Gastrocnemius medialis (tissue), 4 donors: ENCODE results near the gene AGAP1. TPM values are rescaled to one million over a fixed set of nuclear protein-coding genes. Genes with fewer than 3 reads are reported as not detected.

Source experiments
- ATAC-seq, 2 donors: fragments of 150-250 bp; one replicate each; pipeline ENCODE4 v1.9.1; 2016
- DNase-seq, 2 donors: peaks; one replicate each; pipeline ENCODE4 v3.0.0-alpha.2; 2019
- H3K27ac ChIP-seq, 4 donors: fragments of 200-600 bp; sonication (generic); 1 replicate in 1 of 4; 2 replicates in 3 of 4; pipeline ENCODE4 v1.5.1; 2016 to 2018; ENCODE audit warnings: mild to moderate bottlenecking in 2 of 4, moderate library complexity in 1 of 4
- H3K27me3 ChIP-seq, 3 donors: fragments of 200-600 bp; sonication (generic) in 2 of 3; 1 replicate in 1 of 3; 2 replicates in 2 of 3; pipeline versions ENCODE4 v1.5.1 to v1.6.0; 2016 to 2019; ENCODE audit warnings: mild to moderate bottlenecking in 1 of 3, moderate library complexity in 1 of 3
- H3K36me3 ChIP-seq, 2 donors: fragments of 200-600 bp; sonication (generic) in 1 of 2; one replicate each; pipeline ENCODE4 v1.5.1; 2017 to 2018
- H3K4me1 ChIP-seq, 2 donors: fragments of 200-600 bp; sonication (generic) in 1 of 2; one replicate each; pipeline ENCODE4 v1.5.1; 2016 to 2017; ENCODE audit warnings: mild to moderate bottlenecking in 2 of 2
- H3K4me3 ChIP-seq, 4 donors: fragments of 200-600 bp; sonication (generic) in 3 of 4; 1 replicate in 1 of 4; 2 replicates in 3 of 4; pipeline ENCODE4 v1.5.1; 2016 to 2019; ENCODE audit warnings: mild to moderate bottlenecking in 2 of 4
- H3K9me3 ChIP-seq, 3 donors: fragments of 200-600 bp; sonication (generic) in 2 of 3; 1 replicate in 1 of 3; 2 replicates in 2 of 3; pipeline ENCODE4 v1.5.1; 2016 to 2019
- CTCF ChIP-seq, 5 experiments: fragments of 450-650 bp in 3 of 5; fragments of 200-600 bp in 2 of 5; sonication (generic) in 2 of 5; IDR thresholded peaks in 4 of 5; conservative IDR thresholded peaks in 1 of 5; 1 replicate in 4 of 5; 2 replicates in 1 of 5; pipeline ENCODE4 v1.5.1; 2016 to 2019; ENCODE audit warnings: antibody characterized with exemption in 5 of 5, mild to moderate bottlenecking in 3 of 5, moderate library complexity in 3 of 5
- POLR2A ChIP-seq, 2 donors: fragments of 450-650 bp; IDR thresholded peaks; one replicate each; pipeline ENCODE4 v1.6.1; 2017; ENCODE audit warnings: antibody characterized with exemption in 2 of 2, mild to moderate bottlenecking in 2 of 2, moderate library complexity in 2 of 2
- in situ Hi-C, 4 donors: fragments of 200-750 bp; cut with MboI; loops; one replicate each; pipeline versions ENCODE4 v1.15.0 to v1.8.0; 2017; ENCODE audit warnings: low sequenced_read_pairs in 4 of 4
- intact Hi-C: fragments of 100-400 bp; cut with DNase I; formaldehyde crosslinking; loops from one replicate; pipeline ENCODE4 v1.15.1; 2023; ENCODE audit warnings: low total_unique reads
- total RNA-seq, 4 donors: library from RNA; depleted of rRNA; stranded (reverse); fragments of >200 nt; gene quantifications; one replicate each; pipeline versions ENCODE4 v1.1.0 to v1.2.3, GENCODE V29; 2016

Gene AGAP1
- total RNA-seq, 4 donors from 2014 or later, result 8.5 to 26.8 (median 14.4) TPM

GRCh38 chr2:235566415-235566814, 72.6 kb downstream of the AGAP1 start:
- Histone ChIP-seq H3K4me3 (no peak overlapping the region), H3K9me3 (no peaks in the 10 kb centered on the region), H3K36me3 (no peaks in the 10 kb centered on the region), H3K27ac (no peak overlapping the region), H3K27me3 (no peaks in the 10 kb centered on the region), H3K4me1 (peaks cover 21% of the 10 kb centered on the region in 2 donors)
- in situ Hi-C loops (no loop called here), intact Hi-C loops (no loop called here)
- ATAC-seq, result no peak
- no peak for DNase-seq
- TF ChIP-seq POLR2A (IDR thresholded peaks at IDR 0.05), result no peak
- no peak for TF ChIP-seq CTCF (IDR thresholded peaks at IDR 0.05 in 4 of 5, conservative IDR thresholded peaks at IDR 0.05 in 1 of 5)

- no peak for ATAC-seq
- no peak overlapping the region for H3K27ac ChIP-seq
- H3K27me3 ChIP-seq, result no peaks in the 10 kb centered on the region
- H3K4me3 ChIP-seq, result no peak overlapping the region
- TF ChIP-seq POLR2A (IDR thresholded peaks at IDR 0.05) (no peak), CTCF (IDR thresholded peaks at IDR 0.05 in 4 of 5, conservative IDR thresholded peaks at IDR 0.05 in 1 of 5) (no peak)
- no peak for DNase-seq
- H3K36me3 ChIP-seq, result no peaks in the 10 kb centered on the region
- in situ Hi-C loops (no loop called here), intact Hi-C loops (no loop called here)
- H3K4me1 ChIP-seq, result peaks cover 21% of the 10 kb centered on the region in 2 donors
- H3K9me3 ChIP-seq, result no peaks in the 10 kb centered on the region
These were observed 73.2 kb downstream of the AGAP1 start for GRCh38 chr2:235566931-235567495.

- Histone ChIP-seq H3K4me1 (peaks cover 19 to 21% of the 10 kb centered on the region in 2 donors), H3K27ac (no peak overlapping the region), H3K4me3 (no peak overlapping the region), H3K9me3 (no peaks in the 10 kb centered on the region), H3K36me3 (no peaks in the 10 kb centered on the region), H3K27me3 (no peaks in the 10 kb centered on the region)
- no peak for TF ChIP-seq POLR2A (IDR thresholded peaks at IDR 0.05)
- no peak for TF ChIP-seq CTCF (IDR thresholded peaks at IDR 0.05 in 4 of 5, conservative IDR thresholded peaks at IDR 0.05 in 1 of 5)
- DNase-seq (no peak), ATAC-seq (no peak)
- in situ Hi-C loops, result no loop called here
- intact Hi-C loops, result no loop called here
These were observed 74.0 kb downstream of the AGAP1 start for GRCh38 chr2:235567842-235568241.

GRCh38 chr2:235568431-235568830, 74.6 kb downstream of the AGAP1 start:
- no peak overlapping the region for H3K27ac ChIP-seq
- H3K4me3 ChIP-seq, result no peak overlapping the region
- no peaks in the 10 kb centered on the region for H3K36me3 ChIP-seq
- no peaks in the 10 kb centered on the region for H3K27me3 ChIP-seq
- ATAC-seq (no peak), DNase-seq (no peak)
- in situ Hi-C loops, result no loop called here
- intact Hi-C loops, result no loop called here
- no peaks in the 10 kb centered on the region for H3K9me3 ChIP-seq
- peaks cover 13 to 17% of the 10 kb centered on the region in 2 donors for H3K4me1 ChIP-seq
- no peak for TF ChIP-seq POLR2A (IDR thresholded peaks at IDR 0.05)
- TF ChIP-seq CTCF (IDR thresholded peaks at IDR 0.05 in 4 of 5, conservative IDR thresholded peaks at IDR 0.05 in 1 of 5), result no peak

DNA sequence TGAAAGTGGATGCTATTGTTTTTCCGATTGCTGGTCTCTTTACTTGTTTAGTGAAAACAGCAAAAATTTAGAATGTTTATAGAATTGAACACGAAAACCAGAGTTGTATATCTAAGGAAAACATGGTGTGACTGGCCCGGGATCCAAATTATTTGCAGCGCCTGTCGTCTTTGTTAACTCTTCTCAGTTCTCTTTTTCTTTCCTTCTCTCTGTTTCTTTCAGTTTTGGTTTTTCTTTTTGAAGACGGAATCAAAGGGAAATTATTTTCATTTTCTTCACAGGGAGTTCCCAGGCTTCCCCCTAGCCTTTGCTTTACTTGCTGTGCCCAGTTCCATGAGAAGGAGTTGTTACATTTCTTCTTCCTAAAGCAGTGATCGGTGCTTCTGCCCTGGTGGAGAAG, 76.0 kb downstream of the AGAP1 start:
- no peak for DNase-seq
- no peaks in the 10 kb centered on the region for H3K36me3 ChIP-seq
- H3K4me1 ChIP-seq, result peaks cover 3 to 16% of the 10 kb centered on the region in 2 donors
- intact Hi-C loops (no loop called here), in situ Hi-C loops (no loop called here)
- no peak for ATAC-seq
- no peaks in the 10 kb centered on the region for H3K27me3 ChIP-seq
- H3K4me3 ChIP-seq, result no peak overlapping the region
- no peak for TF ChIP-seq CTCF (IDR thresholded peaks at IDR 0.05 in 4 of 5, conservative IDR thresholded peaks at IDR 0.05 in 1 of 5)
- no peak for TF ChIP-seq POLR2A (IDR thresholded peaks at IDR 0.05)
- no peak overlapping the region for H3K27ac ChIP-seq
- no peaks in the 10 kb centered on the region for H3K9me3 ChIP-seq
